GM12878 (cell line): ENCODE results near the gene GP5. TPM values are rescaled to one million over a fixed set of nuclear protein-coding genes. Genes with fewer than 3 reads are reported as not detected.

Experiments
- ATAC-seq: fragments of 200-7000 bp; cut with Tn5 transposase; 3 replicates; pipeline ENCODE4 v1.9.1; 2020; ENCODE audit warnings: mild to moderate bottlenecking, moderate library complexity
- BruUV-seq: library from RNA; stranded (reverse); fragments of 400-500 nt; replicated peaks from 2 replicates; lab custom pipeline; 2021; lab: Mats Ljungman, UMichigan
- CTCF ChIA-PET: fragments of 300-600 bp; sonication (Branson Sonifier 250); formaldehyde crosslinking; extraction: SDS; loops from one replicate; lab custom pipeline; 2021; ENCODE audit warnings: inconsistent platforms; lab: Yijun Ruan, JAX
- POLR2A ChIA-PET: fragments of 350-600 bp; formaldehyde crosslinking; extraction: SDS; loops from one replicate; lab custom pipeline; 2021; ENCODE audit warnings: inconsistent platforms; lab: Charles Lee
- RAD21 ChIA-PET: fragments of 300-600 bp; sonication (Branson Sonifier 250); formaldehyde crosslinking; loops from one replicate; lab custom pipeline; 2023; ENCODE audit warnings: antibody characterized with exemption; ENCODE audit not compliant: unreplicated experiment; lab: Charles Lee
- SMC1A ChIA-PET: fragments of 300-600 bp; sonication (Branson Sonifier 250); formaldehyde crosslinking; loops from one replicate; lab custom pipeline; 2023; ENCODE audit not compliant: unreplicated experiment, uncharacterized antibody; lab: Charles Lee
- DNase-seq: peaks from one replicate; pipeline ENCODE4 v3.0.0-alpha.2; 2011; ENCODE audit warnings: low read depth, low spot score
- FAIRE-seq: peaks from 3 replicates; lab custom pipeline; 2011; peaks lifted over from hg19 to GRCh38; lab: Jason Lieb, UNC
- H2AFZ ChIP-seq: 2 replicates; pipeline ENCODE4 v1.6.0; 2011; ENCODE audit warnings: low read depth, low read length, control low read depth; ENCODE audit not compliant: control insufficient read depth
- H3K27ac ChIP-seq: 2 replicates; pipeline ENCODE4 v1.5.1; 2011; ENCODE audit warnings: control low read depth; ENCODE audit not compliant: control insufficient read depth, insufficient read depth
- H3K27me3 ChIP-seq, 2 experiments: replicated peaks in 1 of 2; 2 replicates each; pipeline versions ENCODE4 v1.6.0 to v1.6.1; 2011; ENCODE audit warnings: low read length in 1 of 2; ENCODE audit not compliant: control insufficient read depth in 2 of 2, insufficient read depth in 2 of 2
- H3K36me3 ChIP-seq, 2 experiments: 2 replicates each; pipeline ENCODE4 v1.5.1; 2011; ENCODE audit warnings: low read length in 1 of 2; ENCODE audit not compliant: control insufficient read depth in 2 of 2, insufficient read depth in 2 of 2
- H3K4me1 ChIP-seq: 2 replicates; pipeline ENCODE4 v1.6.1; 2011; ENCODE audit warnings: mild to moderate bottlenecking, low read length, moderate library complexity, mixed read lengths; ENCODE audit not compliant: control insufficient read depth, insufficient read depth
- H3K4me2 ChIP-seq: 2 replicates; pipeline ENCODE4 v1.6.0; 2011; ENCODE audit warnings: control low read depth; ENCODE audit not compliant: control insufficient read depth, insufficient read depth
- H3K4me3 ChIP-seq: fragments of 200-600 bp; sonication (generic); 2 replicates; pipeline ENCODE4 v1.5.1; 2016
- H3K79me2 ChIP-seq: 2 replicates; pipeline ENCODE4 v1.6.0; 2011; ENCODE audit warnings: low read length; ENCODE audit not compliant: control insufficient read depth, insufficient read depth
- H3K9ac ChIP-seq: 2 replicates; pipeline ENCODE4 v1.8.0; 2011; ENCODE audit warnings: low read length, control low read depth, mixed read lengths; ENCODE audit not compliant: control insufficient read depth, insufficient read depth
- H3K9me3 ChIP-seq: replicated peaks from 3 replicates; pipeline ENCODE4 v1.5.1; 2011; ENCODE audit warnings: mild to moderate bottlenecking, low read length; ENCODE audit not compliant: control insufficient read depth, insufficient read depth
- H4K20me1 ChIP-seq: 2 replicates; pipeline ENCODE4 v1.6.0; 2011; ENCODE audit not compliant: control insufficient read depth, insufficient read depth
- BACH1 ChIP-seq: fragments of 450-650 bp; IDR thresholded peaks from 2 replicates; pipeline ENCODE4 v1.6.1; 2017; ENCODE audit warnings: mild to moderate bottlenecking, borderline replicate concordance
- BCL11A ChIP-seq: IDR thresholded peaks from 2 replicates; pipeline ENCODE4 v1.6.1; 2011; ENCODE audit warnings: low read depth, low read length
- EP300 ChIP-seq, 2 experiments: fragments of 150-350 bp in 1 of 2; IDR thresholded peaks; 2 replicates each; pipeline ENCODE4 v1.6.1; 2011 to 2012; ENCODE audit warnings: low read depth in 2 of 2, low read length in 2 of 2, borderline replicate concordance in 1 of 2, improper control_type of control experiment in 1 of 2, inconsistent platforms in 1 of 2; ENCODE audit not compliant: control insufficient read depth in 1 of 2
- KDM1A ChIP-seq: fragments of 200-600 bp; sonication (generic); IDR thresholded peaks from 2 replicates; pipeline ENCODE4 v1.6.1; 2016; ENCODE audit warnings: borderline replicate concordance
- MYB ChIP-seq: fragments of 150-350 bp; IDR thresholded peaks from 2 replicates; pipeline ENCODE4 v1.6.1; 2014; ENCODE audit warnings: mild to moderate bottlenecking, low read depth, low read length, borderline replicate concordance
- NFXL1 ChIP-seq: fragments of 450-650 bp; IDR thresholded peaks from 2 replicates; pipeline ENCODE4 v1.6.1; 2017; ENCODE audit warnings: antibody characterized with exemption, mild to moderate bottlenecking, borderline replicate concordance
- NR2C2 ChIP-seq: IDR thresholded peaks from 2 replicates; pipeline ENCODE4 v1.6.1; 2011; ENCODE audit warnings: borderline replicate concordance, low read depth; ENCODE audit not compliant: control insufficient read depth, insufficient read length
- RUNX3 ChIP-seq: IDR thresholded peaks from 2 replicates; pipeline ENCODE4 v1.6.1; 2012; ENCODE audit warnings: low read length, inconsistent platforms
- YBX1 ChIP-seq: fragments of 450-650 bp; IDR thresholded peaks from 2 replicates; pipeline ENCODE4 v1.6.1; 2016; ENCODE audit warnings: antibody characterized with exemption
- ZZZ3 ChIP-seq: IDR thresholded peaks from 2 replicates; pipeline ENCODE4 v1.6.1; 2011; ENCODE audit warnings: low read depth; ENCODE audit not compliant: control insufficient read depth, insufficient read length
- WGBS: methylation state at CpG from one replicate; pipeline ENCODE4 v1.1.6; 2016; ENCODE audit warnings: low lambda C conversion rate; ENCODE audit not compliant: insufficient replicate concordance, insufficient coverage; ENCODE audit errors: missing lambda C conversion rate; 5-methylcytosine and 5-hydroxymethylcytosine counted together
- in situ Hi-C: fragments of 300-500 bp; cut with MboI; formaldehyde crosslinking; loops from 9 replicates; pipeline ENCODE4 v1.14.3; 2018; ENCODE audit warnings: mixed read lengths
- intact Hi-C: fragments of 100-400 bp; cut with micrococcal nuclease; formaldehyde crosslinking; loops from one replicate; pipeline ENCODE4 v1.14.2; 2022; ENCODE audit not compliant: unreplicated experiment
- polyA plus RNA-seq, 11 experiments: library from polyadenylated mRNA; depleted of rRNA in 4 of 11; unstranded in 6 of 11; stranded (reverse) in 5 of 11; fragments of >200 nt; fragmentation: Nextera tagmentation in 4 of 11; fragmentation: Illumina TruSeq in 1 of 11; extraction: Ambion mirVana in 4 of 11; extraction: Trizol in 1 of 11; gene quantifications; 1 replicate in 1 of 11; 2 replicates in 10 of 11; pipeline versions ENCODE4 v1.2.1 to v1.2.3, GENCODE V29; 2011 to 2016; ENCODE audit warnings: inconsistent platforms in 2 of 11, missing spikeins in 2 of 11, low read depth in 1 of 11
- total RNA-seq, 4 experiments: library from RNA; depleted of rRNA in 3 of 4; stranded (reverse); fragments of >200 nt in 3 of 4; fragmentation: Illumina TruSeq in 1 of 4; extraction: Trizol in 1 of 4; gene quantifications; 2 replicates each; pipeline versions ENCODE4 v1.2.1 to v1.2.3, GENCODE V29; 2013 to 2021
- TF ChIP-seq, protein P1 (sequence below): IDR thresholded peaks from 2 replicates; pipeline ENCODE4 v1.6.1; 2012; ENCODE audit warnings: low read depth, low read length, improper control_type of control experiment

GP5 gene
- total and polyA plus RNA-seq, 10 of the 15 experiments (the other 5 are each of a cell fraction or from before 2014, with no cell fraction given) = not detected

DNA sequence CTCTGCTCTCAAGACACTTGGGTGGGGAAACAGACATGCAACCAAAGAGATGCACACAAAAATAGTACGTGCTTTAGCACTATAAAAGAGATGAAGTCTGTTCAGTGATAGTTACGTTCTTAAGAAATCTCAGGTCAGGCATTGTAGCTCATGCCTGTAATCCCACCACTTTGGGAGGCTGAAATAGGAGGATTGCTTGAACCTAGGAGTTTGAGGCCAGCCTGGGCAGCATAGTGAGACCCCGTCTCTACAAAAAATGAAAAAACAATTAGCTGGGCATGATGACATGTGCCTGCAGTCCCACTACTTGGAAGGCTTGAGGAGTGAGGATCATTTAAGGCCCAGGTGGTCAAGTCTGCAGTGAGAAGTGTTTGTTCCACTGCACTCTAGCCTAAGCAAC lies 35.4 kb upstream of the GP5 start (continued):
- TF ChIP-seq BCL11A (no peak), YBX1 (no peak), RUNX3 (no peak), KDM1A (no peak), EP300 (IDR thresholded peaks at IDR 0.05; ENCODE audit: borderline replicate concordance in 1 of 2, control insufficient read depth in 1 of 2, low read depth in 2 of 2, low read length in 2 of 2) (no peak), MYB (no peak)
- TF ChIP-seq, protein P1, sequence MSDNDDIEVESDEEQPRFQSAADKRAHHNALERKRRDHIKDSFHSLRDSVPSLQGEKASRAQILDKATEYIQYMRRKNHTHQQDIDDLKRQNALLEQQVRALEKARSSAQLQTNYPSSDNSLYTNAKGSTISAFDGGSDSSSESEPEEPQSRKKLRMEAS = no peak

DNA sequence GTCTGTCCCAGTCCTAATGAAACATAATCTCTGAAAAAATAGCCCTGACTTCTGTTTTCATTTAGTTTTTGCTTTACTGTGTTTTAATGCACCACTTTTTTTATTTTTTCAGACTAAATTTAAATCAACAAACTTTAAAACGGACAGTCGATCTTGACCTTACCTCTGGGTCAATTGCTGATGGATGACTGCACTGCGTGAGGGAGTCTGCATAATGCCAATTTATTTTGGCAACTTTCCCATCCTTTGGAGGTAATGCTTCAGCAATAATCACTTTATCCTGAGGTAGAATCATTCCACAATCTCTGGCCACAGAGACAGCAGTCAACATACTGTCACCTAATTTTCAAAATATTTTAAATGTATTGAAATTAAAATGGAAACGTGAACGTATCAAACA lies 32.5 kb upstream of the GP5 start:
- TF ChIP-seq EP300 (IDR thresholded peaks at IDR 0.05; ENCODE audit: borderline replicate concordance in 1 of 2, control insufficient read depth in 1 of 2, low read depth in 2 of 2, low read length in 2 of 2) (no peak), NR2C2 (no peak), ZZZ3 (no peak), BACH1 (no peak), NFXL1 (no peak)
- TF ChIP-seq, all 136 proteins: peak for 0
- DNase-seq (no peak), FAIRE-seq (no peak), ATAC-seq (no peak)
- no TSS peak for BruUV-seq
- no peak overlapping the region for H3K27ac ChIP-seq
- in situ Hi-C loops = no loop called here
- ChIA-PET POLR2A (no interaction called here), RAD21 (no interaction called here), CTCF (interaction anchor here (1.4 kb wide), 1 partner anchor 88 kb away, joined by 5 read pairs; no protein-coding TSS in a partner anchor), SMC1A (interaction anchor here (0.9 to 1.6 kb wide), 2 partner anchors 10 to 12 kb away, joined by 4 to 7 read pairs; no protein-coding TSS in a partner anchor)
- intact Hi-C loops = no loop called here
- no peaks in the 10 kb centered on the region for H3K4me1 ChIP-seq
- H2AFZ ChIP-seq = no peak overlapping the region
- no peak overlapping the region for H3K4me3 ChIP-seq
- H3K9ac ChIP-seq = no peak overlapping the region
- H3K27me3 ChIP-seq = no peaks in the 10 kb centered on the region
- whole genome bisulfite sequencing = 93% methylated on average over 5 of the region's 5 CpGs
- no peaks in the 10 kb centered on the region for H4K20me1 ChIP-seq
- H3K4me2 ChIP-seq = no peak overlapping the region
- H3K36me3 ChIP-seq = peaks cover 1 to 34% of the 10 kb centered on the region in 2 experiments
- H3K79me2 ChIP-seq = no peaks in the 10 kb centered on the region
- H3K9me3 ChIP-seq = no peaks in the 10 kb centered on the region
